HG03139 (cell line): ENCODE measurements around the gene ANXA8.
"Not testable (repeated sequence)": the region's sequence is repeated elsewhere in the genome, so short reads cannot be mapped to it uniquely, and the experiment has no call there.

Source experiments
- ATAC-seq: cut with Tn5 transposase; IDR thresholded peaks from one replicate; pipeline ENCODE4 v1.9.1; 2021; ENCODE audit not compliant: unreplicated experiment

The ANXA8 gene, protein sequence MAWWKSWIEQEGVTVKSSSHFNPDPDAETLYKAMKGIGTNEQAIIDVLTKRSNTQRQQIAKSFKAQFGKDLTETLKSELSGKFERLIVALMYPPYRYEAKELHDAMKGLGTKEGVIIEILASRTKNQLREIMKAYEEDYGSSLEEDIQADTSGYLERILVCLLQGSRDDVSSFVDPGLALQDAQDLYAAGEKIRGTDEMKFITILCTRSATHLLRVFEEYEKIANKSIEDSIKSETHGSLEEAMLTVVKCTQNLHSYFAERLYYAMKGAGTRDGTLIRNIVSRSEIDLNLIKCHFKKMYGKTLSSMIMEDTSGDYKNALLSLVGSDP

GRCh38 chr10:47483923-47484322 lies at the start of gene ANXA8:
Gene ANXA8 (minus strand): TSS chr10:47484115. CDS start chr10:47483933, 182 bp downstream.
- not testable (repeated sequence) for ATAC-seq

DNA sequence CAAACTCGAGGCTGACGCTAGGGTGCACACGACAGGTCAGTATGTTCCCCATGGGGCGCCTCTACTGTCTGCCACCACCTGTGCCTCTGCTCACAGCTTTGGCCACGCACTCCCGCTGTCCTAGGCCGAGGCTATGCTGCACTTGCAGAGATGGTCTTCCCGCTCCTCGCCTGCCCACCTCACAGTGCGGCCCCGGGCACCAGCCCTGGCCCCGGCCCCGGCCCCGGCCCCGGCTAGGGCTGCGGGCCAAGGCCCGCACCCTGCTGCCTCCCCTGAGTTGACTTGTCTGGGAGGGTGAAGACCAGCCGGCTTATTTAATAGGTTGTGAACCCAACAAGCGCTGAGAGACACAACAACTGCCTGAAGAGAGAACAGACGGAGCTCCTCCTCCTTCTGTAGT lies 39.6 kb upstream of the ANXA8 start, which contains the start of gene AGAP9:
Gene AGAP9 (minus strand): TSS at position 164 of the 400 bp plus-strand sequence. CDS start 112 bp downstream, at position 52.
- ATAC-seq = not testable (repeated sequence)

GRCh38 chr10:47502313-47502712 lies 18.4 kb upstream of the ANXA8 start:
- not testable (repeated sequence) for ATAC-seq

- not testable (repeated sequence) for ATAC-seq
These were observed 10.3 kb upstream of the ANXA8 start for GRCh38 chr10:47494226-47494625.

DNA sequence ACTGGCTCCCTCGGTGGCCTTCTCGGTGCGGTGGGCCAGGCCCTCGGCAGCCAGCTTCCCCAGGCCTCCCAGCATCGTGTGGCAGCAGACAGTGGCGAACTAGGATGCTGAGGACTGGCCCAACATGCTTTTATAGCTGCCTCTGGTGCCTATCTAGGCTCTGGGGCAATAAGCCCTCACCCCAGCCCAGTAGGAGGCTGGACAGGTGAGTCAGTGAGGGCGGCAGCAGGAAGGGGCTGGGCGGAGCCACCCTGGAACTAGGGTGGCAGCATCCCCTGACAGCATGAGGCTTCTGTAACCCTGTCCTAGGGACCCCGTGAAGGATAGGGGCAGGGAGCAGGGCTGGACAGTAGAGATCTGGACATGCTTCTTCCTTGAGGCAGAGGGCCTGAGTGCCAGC lies 7.7 kb upstream of the ANXA8 start, which contains the start of gene FAM25G:
Gene FAM25G (minus strand): TSS at position 101 of the 400 bp plus-strand sequence. CDS start 26 bp downstream, at position 75.
- not testable (repeated sequence) for ATAC-seq

DNA sequence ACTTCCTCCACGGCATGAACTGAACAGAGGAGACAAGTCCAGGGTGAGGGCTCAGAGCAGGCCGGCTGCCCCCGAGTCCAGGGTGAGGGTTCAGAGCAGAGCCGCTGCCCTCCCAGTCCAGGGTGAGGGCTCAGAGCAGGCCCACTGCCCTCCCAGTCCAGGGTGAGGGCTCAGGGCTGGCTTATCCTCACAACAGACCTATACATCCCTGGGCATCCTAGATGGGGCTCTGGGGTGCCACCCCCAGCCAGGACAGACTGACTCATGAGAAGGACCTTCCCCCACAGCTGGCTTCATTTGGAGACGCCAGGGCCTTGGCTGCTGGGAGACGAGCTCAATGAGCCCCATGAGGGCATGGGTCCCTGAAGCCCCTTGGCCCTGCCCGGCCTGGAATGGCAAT lies 5.7 kb upstream of the ANXA8 start:
- not testable (repeated sequence) for ATAC-seq

GRCh38 chr10:47485943-47486342 lies 2.0 kb upstream of the ANXA8 start:
- not testable (repeated sequence) for ATAC-seq

DNA sequence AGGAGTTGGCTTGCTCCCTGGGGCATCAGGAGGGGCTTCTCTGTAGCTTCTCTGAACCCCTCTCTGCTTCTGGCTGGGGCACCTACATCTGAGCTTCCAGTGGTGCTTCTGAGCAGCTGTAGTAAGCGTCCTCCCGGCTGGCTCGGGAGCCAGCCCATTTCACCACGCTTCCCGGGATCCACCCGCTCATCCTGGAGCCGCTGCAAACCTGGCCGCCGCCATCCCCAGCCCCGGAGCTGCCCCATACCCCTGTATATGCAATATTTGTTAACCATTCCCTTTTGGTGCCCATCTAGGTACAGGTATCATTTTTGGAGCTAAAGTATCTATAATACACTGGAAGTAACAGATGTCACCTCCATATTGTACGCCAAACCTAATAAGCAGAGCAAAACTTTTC lies 871 bp upstream of the ANXA8 start:
- not testable (repeated sequence) for ATAC-seq

DNA sequence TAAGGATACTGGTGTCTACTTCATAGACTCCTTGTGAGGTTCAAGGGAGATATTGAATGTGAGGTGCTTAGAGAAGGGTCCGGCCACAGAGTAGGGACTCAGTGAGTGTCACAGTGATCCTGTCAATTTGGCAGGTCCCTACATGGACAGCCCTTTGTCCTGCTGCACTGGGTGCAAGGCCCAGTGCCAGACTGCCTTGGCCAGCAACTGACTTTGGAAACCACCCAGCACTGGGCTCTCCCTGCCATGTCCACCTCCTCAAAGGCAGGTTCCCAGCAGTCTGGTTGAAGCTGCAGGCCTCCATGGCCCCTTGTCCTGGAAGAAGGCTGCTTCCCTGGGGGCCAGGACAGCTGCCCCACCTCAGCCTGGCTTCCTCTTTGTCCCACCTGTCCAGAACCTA lies 1.5 kb downstream of the ANXA8 start:
- ATAC-seq = not testable (repeated sequence)

GRCh38 chr10:47481768-47482181 lies 2.1 kb downstream of the ANXA8 start:
- ATAC-seq = not testable (repeated sequence)

DNA sequence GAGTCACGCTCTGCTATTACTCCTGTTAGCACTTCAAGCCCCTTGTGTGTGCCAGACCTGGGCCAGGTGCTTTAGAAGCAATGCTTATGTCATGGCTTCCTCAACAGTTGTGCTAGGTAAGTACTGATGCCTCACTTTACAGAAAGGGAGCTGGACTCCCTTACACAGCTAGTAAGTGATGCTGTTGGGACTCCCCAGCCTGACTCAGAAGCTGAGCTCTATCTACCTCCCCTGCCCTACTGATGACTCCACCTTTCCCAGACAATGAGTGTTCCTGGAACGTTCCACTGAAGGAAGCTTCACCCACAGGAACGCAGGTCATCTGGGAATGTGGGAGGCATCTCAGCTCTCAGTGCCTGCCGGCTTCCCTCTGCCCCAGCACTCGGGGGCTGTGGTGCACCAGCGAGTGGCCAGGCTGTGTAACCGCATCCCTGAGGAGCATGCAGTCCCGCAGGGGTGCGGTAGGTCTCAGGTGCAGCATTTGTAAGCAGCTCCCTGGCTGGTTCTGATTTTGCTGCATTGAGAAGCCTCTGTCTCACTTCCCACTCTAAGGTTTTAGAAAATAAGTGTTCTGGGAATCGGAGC lies 2.6 kb downstream of the ANXA8 start:
- not testable (repeated sequence) for ATAC-seq

GRCh38 chr10:47480133-47480532 lies 3.8 kb downstream of the ANXA8 start:
- ATAC-seq = not testable (repeated sequence)

DNA sequence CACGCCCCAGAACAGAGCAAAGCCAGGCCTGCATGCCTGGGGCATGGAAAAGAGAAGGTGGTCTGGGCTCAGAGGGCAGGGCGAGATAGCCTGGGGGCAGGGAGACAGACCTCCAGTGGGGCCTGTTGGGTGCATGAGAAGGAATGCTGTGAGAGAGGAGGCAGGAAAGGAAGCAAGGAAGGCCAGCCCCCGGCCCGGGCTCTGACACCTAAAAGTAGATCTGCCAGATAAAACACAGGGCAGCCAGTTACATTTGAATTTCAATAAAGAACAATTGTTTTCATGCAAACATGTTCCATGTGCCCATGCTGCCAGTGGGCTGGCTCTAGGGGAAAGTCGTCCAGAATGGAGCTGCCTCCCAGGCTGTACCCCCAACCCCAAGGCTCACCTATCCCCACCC lies 5.8 kb downstream of the ANXA8 start:
- not testable (repeated sequence) for ATAC-seq

GRCh38 chr10:47477078-47477477 lies 6.8 kb downstream of the ANXA8 start:
- not testable (repeated sequence) for ATAC-seq

GRCh38 chr10:47475101-47475500 lies 8.8 kb downstream of the ANXA8 start:
- not testable (repeated sequence) for ATAC-seq

GRCh38 chr10:47473516-47473915 lies 10.4 kb downstream of the ANXA8 start:
- not testable (repeated sequence) for ATAC-seq

DNA sequence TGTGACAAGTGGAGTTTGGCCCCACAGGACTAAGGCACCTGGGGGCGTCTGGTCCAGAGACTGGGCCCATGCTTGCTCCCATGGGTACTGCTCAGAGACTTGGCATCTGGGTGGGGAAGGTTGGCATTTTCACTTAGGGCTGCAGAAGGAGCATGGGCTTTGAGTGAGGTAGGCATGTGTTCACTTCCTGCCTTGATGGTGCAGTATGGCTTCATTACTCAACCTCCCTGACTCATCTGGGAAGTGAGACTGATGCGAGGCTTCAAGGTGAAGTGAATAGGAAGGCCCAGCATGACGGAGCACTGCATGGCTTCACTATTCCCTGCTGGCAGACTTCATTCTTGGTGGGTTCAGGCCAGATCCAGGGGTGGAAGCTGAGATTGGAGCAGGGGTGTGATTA lies 11.3 kb downstream of the ANXA8 start:
- ATAC-seq = not testable (repeated sequence)

- not testable (repeated sequence) for ATAC-seq
These were observed 11.8 kb downstream of the ANXA8 start for GRCh38 chr10:47472072-47472471.

DNA sequence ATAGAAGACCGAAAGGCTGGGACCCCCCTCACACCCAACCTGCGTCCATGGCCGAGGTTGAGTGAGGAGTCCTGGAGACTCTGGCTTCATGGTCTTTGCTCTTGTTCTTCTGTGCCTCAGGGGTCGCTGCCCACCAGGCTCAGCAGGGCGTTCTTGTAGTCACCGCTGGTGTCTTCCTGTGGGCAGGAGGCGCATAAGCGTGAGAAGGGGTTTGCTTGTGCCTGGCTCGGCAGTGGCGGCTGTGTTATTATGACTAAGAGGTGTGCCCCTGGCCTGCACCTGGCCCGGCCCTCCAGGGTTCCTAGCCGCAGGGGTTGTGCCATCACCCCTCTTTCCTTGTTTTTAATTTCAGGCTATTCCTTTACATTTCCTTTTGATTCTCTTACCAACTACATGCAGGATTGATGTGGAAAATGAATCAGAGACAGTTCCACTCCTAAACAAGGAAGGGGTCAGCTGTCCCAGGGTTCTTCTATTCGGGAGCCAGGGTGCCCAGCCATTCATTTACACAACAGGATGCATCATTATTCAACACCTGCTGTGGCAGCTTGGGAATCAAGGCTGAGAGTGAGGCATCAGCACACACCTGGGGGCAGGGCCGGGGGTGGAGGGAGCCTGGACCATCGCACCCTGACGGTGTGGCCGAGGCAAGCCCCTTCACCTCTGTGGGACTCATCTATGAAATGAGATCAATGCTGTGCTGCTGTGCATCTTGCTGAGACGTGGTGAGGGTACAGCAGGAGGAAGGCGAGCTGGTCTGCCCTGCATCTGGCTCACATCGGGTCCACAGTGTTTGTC lies 15.0 kb downstream of the ANXA8 start:
- not testable (repeated sequence) for ATAC-seq

- ATAC-seq = not testable (repeated sequence)
These were observed 16.0 kb downstream of the ANXA8 start for GRCh38 chr10:47467957-47468356.

GRCh38 chr10:47467458-47467857 lies 16.5 kb downstream of the ANXA8 start:
- not testable (repeated sequence) for ATAC-seq
